ENCODE data around the gene IRX5.
A peak's percentile ranks its signal among the peaks of the same experiment; 100 is the strongest.

Gene IRX5

DNA sequence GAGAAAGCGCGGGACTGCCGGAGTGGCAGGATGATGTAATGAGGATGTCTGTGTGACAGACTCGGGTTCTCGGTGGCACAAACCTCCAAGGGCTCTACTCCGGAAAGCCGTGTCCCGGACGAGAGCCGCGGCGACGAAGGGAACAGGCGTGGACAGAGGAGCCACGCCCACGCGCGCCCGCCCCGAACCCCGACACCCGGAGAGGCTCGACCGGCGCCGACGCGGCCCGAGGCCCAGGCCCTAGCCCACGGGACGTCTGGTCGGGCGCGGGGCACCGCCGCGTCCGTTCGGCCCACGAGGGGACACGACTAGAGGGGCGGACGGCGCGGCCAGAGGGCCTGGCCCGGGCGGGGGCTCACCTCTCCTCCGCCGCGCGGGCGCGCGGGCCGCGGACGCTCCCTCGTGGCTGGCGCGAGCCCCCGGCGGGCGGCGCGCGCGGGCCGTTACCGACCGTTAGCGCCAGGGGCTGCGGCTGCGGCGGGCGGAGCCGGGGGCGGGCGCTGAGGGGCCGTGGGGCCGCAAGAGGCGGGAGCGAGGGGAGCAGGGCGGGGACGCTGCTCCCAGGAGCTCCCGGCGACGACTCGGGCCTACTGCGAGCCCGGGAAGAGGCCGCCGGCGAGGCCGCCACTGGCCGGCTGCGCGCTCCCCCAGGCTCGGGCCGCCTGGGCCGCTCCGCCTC is 2.1 kb upstream of the IRX5 start:
- peak overlapping the region; percentile 73 for H3K4me3 ChIP-seq (ENCODE audit: low read depth, low read length)
- in situ Hi-C loops (cut with HindIII; ENCODE audit: low sequenced_read_pairs): loop anchor here (25.0 kb wide), 1 partner anchor 641 kb away; the partner anchor contains the start of gene IRX3
- TF ChIP-seq, protein P1, sequence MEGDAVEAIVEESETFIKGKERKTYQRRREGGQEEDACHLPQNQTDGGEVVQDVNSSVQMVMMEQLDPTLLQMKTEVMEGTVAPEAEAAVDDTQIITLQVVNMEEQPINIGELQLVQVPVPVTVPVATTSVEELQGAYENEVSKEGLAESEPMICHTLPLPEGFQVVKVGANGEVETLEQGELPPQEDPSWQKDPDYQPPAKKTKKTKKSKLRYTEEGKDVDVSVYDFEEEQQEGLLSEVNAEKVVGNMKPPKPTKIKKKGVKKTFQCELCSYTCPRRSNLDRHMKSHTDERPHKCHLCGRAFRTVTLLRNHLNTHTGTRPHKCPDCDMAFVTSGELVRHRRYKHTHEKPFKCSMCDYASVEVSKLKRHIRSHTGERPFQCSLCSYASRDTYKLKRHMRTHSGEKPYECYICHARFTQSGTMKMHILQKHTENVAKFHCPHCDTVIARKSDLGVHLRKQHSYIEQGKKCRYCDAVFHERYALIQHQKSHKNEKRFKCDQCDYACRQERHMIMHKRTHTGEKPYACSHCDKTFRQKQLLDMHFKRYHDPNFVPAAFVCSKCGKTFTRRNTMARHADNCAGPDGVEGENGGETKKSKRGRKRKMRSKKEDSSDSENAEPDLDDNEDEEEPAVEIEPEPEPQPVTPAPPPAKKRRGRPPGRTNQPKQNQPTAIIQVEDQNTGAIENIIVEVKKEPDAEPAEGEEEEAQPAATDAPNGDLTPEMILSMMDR (IDR thresholded peaks at IDR 0.05; ENCODE audit: low read depth, low read length): no peak
- peak; percentile 20 for DNase-seq (ENCODE audit: low read depth, low spot score)

DNA sequence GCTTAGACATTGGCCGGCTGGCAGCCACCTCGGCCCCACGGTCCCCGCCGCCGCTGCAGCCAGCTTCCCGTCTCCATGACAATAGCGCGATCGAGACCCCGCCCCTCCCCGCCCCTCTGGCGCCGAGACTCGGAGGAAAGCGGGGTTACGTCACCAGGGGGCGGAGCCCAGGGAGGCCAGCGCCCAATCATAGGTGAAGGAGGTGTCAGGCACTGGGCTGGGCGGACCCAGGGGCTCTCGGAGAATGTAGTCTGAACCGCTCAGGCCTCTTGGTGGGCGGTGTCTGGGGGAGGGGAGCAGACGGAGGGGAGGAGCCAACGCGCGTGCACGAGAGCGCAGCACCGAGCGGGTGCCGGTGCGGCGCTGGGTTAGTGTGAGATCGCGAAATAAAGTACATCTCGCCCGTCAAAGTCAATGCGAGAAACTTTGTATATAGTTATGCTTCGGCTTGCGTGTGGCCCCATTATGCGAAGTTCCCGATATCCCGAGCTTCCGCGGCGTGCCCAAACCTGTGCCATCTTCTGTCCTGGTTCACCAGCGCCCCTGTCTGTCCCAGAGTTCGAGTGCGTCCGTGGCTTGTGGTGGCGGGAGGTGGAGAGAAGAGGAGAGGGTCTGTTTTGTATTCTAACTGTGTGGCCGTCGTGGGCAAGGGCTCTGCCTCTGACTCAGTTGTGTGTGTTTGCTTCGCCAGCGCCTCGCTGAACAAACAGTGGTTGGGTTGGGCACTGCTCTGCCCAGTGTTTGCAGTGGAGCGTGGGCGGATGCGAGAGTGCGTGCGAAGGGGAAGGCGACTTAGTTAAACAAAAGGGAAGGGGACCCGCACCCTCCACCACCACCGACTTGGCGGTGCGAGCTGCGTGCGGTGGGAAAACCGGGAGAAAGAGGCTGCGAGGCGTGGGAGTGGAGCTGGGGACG is 1.3 kb upstream of the IRX5 start:
- peak overlapping the region; percentile 73 for H3K4me3 ChIP-seq (ENCODE audit: low read depth, low read length)
- TF ChIP-seq, protein P1 (IDR thresholded peaks at IDR 0.05; ENCODE audit: low read depth, low read length): peak; percentile 27
- in situ Hi-C loops (cut with HindIII; ENCODE audit: low sequenced_read_pairs): loop anchor here (25.0 kb wide), 1 partner anchor 642 kb away; the partner anchor contains the start of gene IRX3
- DNase-seq (ENCODE audit: low read depth, low spot score): peak; percentile 99

DNA sequence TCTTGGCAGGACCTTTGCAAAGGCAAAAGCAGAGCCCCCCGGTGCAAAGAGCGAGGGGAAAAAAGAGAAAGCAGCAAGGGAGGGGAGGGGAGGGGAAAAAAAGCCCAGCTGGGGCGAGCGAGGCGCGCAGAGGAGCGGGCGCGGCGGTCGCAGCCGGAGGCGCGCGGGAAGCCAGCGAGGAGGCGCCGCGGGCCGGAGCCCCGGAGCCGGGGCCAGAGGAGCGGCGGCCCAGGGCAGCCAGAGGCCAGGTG is 129 bp downstream of the IRX5 start:
- H3K4me3 ChIP-seq (ENCODE audit: low read depth, low read length): peak overlapping the region; percentile 73
- DNase-seq (ENCODE audit: low read depth, low spot score): no peak
- in situ Hi-C loops (cut with HindIII; ENCODE audit: low sequenced_read_pairs): loop anchor here (25.0 kb wide), 1 partner anchor 643 kb away; the partner anchor contains the start of gene IRX3
- TF ChIP-seq, protein P1 (IDR thresholded peaks at IDR 0.05; ENCODE audit: low read depth, low read length): no peak

DNA sequence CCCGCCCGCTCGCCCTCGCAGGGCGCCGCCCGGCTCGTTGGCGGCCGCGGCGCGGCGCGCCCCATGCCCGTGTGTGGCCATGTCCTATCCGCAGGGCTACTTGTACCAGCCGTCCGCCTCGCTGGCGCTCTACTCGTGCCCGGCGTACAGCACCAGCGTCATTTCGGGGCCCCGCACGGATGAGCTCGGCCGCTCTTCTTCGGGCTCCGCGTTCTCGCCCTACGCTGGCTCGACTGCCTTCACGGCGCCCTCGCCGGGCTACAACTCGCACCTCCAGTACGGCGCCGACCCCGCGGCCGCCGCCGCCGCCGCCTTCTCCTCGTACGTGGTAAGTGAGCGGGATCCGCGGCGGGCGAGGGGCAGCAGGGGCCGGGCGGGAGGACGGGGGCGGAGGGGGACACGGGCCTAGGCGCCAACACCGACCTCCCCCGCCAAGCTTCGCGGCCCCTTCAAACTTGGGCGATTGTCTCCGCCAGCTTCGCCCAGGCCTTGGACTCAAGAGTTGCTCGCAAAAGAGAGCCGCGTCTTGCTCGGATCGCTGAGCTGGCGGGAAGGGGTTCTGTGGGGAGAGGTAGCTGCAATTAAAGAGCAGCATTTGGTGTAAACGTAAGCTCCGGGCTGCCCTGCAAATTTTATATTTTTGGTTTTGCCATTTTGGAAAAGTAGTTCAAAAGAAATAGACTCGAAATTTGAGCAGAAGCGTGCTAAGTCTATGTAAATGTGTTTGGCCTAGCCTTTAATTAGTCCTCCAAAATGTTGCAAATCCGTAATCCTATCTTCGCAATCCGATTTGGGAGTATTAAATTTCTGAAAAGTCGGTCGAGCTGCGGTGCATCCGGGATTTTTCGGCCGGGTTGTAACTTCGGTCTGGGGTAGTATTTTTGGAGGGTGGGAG is 702 bp downstream of the IRX5 start:
- in situ Hi-C loops (cut with HindIII; ENCODE audit: low sequenced_read_pairs): loop anchor here (25.0 kb wide), 1 partner anchor 644 kb away; the partner anchor contains the start of gene IRX3
- TF ChIP-seq, protein P1 (IDR thresholded peaks at IDR 0.05; ENCODE audit: low read depth, low read length): no peak
- H3K4me3 ChIP-seq (ENCODE audit: low read depth, low read length): peak overlapping the region; percentile 73
- peak; percentile 50 for DNase-seq (ENCODE audit: low read depth, low spot score)

DNA sequence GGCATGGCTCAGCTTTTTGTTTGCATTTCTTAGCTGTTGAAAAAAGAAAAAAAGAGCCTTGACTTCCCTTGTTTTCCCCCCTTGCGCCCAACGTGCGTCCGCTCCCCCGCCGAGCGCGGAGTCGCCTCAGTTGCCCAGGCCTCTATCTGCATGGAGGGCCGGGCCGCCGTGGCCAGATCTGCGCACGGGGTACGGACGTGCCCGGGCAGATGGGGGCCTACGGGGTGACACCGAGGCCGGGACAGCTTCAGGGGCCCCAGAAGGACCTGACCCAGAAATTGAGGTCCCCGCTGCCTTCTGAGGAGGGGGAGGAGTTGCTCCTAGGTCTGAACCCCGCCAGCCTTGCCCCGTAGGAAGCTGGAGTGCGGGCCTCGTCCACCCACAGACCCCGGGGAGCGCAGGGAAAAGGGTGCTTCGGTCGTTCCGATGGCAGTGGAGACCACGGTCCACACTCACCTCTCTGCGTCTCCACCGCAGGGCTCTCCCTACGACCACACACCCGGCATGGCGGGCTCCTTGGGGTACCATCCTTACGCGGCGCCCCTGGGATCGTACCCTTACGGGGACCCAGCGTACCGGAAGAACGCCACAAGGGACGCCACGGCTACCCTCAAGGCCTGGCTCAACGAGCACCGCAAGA is 1.5 kb downstream of the IRX5 start:
- peak; percentile 22 for DNase-seq (ENCODE audit: low read depth, low spot score)
- in situ Hi-C loops (cut with HindIII; ENCODE audit: low sequenced_read_pairs): loop anchor here (25.0 kb wide), 1 partner anchor 645 kb away; the partner anchor contains the start of gene IRX3
- peak overlapping the region; percentile 73 for H3K4me3 ChIP-seq (ENCODE audit: low read depth, low read length)

More for the DNA sequence above, 1.5 kb downstream of the IRX5 start:
- TF ChIP-seq, protein P1 (IDR thresholded peaks at IDR 0.05; ENCODE audit: low read depth, low read length): no peak
